HEK293 (cell line): ENCODE measurements around the gene HOXA11.

Experiments used
- CTCF ChIA-PET: fragments of 350-600 bp; formaldehyde crosslinking; extraction: SDS; loops from one replicate; lab custom pipeline; 2021; ENCODE audit warnings: antibody characterized with exemption; lab: Yijun Ruan, JAX
- POLR2A ChIA-PET: fragments of 300-600 bp; formaldehyde crosslinking; extraction: SDS; loops from one replicate; lab custom pipeline; 2020; ENCODE audit warnings: antibody characterized with exemption, inconsistent platforms; lab: Yijun Ruan, JAX
- H3K27ac ChIP-seq: fragments of 200-500 bp; sonication (Bioruptor generic); 2 replicates; pipeline ENCODE4 v1.5.1; 2014; ENCODE audit warnings: low read depth, low read length, control low read depth, inconsistent platforms; ENCODE audit errors: extremely low read depth
- H3K36me3 ChIP-seq, 2 experiments: fragments of 200-500 bp in 1 of 2; sonication (Bioruptor generic) in 1 of 2; 1 replicate in 1 of 2; 2 replicates in 1 of 2; pipeline ENCODE4 v1.5.1; 2014 to 2017; ENCODE audit warnings: inconsistent platforms in 2 of 2, low read length in 2 of 2; ENCODE audit not compliant: control insufficient read depth in 2 of 2, insufficient read depth in 1 of 2
- H3K4me1 ChIP-seq: fragments of 200-500 bp; sonication (Bioruptor generic); 2 replicates; pipeline ENCODE4 v1.5.1; 2014; ENCODE audit warnings: mild to moderate bottlenecking, low read length, inconsistent platforms; ENCODE audit not compliant: control insufficient read depth, insufficient read depth
- H3K4me3 ChIP-seq: 2 replicates; pipeline ENCODE4 v1.5.1; 2011; ENCODE audit warnings: low read depth, mild to moderate bottlenecking, control low read depth, low read length, moderate library complexity
- H3K9me3 ChIP-seq: fragments of 200-500 bp; sonication (Bioruptor generic); 2 replicates; pipeline ENCODE4 v1.5.1; 2014; ENCODE audit warnings: low read depth, low read length, inconsistent platforms; ENCODE audit not compliant: control insufficient read depth, insufficient read depth
- GLIS2 ChIP-seq: fragments of 450-650 bp; formaldehyde crosslinking; IDR thresholded peaks from 2 replicates; pipeline ENCODE4 v1.5.1; 2016; ENCODE audit warnings: missing biosample characterization, missing genetic modification characterization
- HOXC10 ChIP-seq: sonication (generic); formaldehyde crosslinking; IDR thresholded peaks from 2 replicates; pipeline ENCODE4 v1.8.1; 2023; ENCODE audit warnings: mild to moderate bottlenecking, missing genetic modification reagents
- KLF10 ChIP-seq: fragments of 450-650 bp; IDR thresholded peaks from 2 replicates; pipeline ENCODE4 v1.5.1; 2018; ENCODE audit warnings: missing biosample characterization, mild to moderate bottlenecking, missing genetic modification characterization
- OVOL3 ChIP-seq: fragments of 450-650 bp; formaldehyde crosslinking; IDR thresholded peaks from 2 replicates; pipeline ENCODE4 v1.5.1; 2016; ENCODE audit warnings: missing biosample characterization, missing genetic modification characterization
- PRDM1 ChIP-seq: fragments of 450-650 bp; formaldehyde crosslinking; IDR thresholded peaks from 2 replicates; pipeline ENCODE4; 2016; ENCODE audit warnings: missing biosample characterization, missing genetic modification characterization
- PRDM6 ChIP-seq: fragments of 450-650 bp; formaldehyde crosslinking; IDR thresholded peaks from 2 replicates; pipeline ENCODE4 v1.5.1; 2017; ENCODE audit warnings: missing biosample characterization, missing genetic modification characterization
- REST ChIP-seq: fragments of 450-650 bp; formaldehyde crosslinking; IDR thresholded peaks from 2 replicates; pipeline ENCODE4 v1.5.1; 2016; ENCODE audit warnings: missing biosample characterization, missing genetic modification characterization
- SP7 ChIP-seq: fragments of 450-650 bp; formaldehyde crosslinking; IDR thresholded peaks from 2 replicates; pipeline ENCODE4 v1.5.1; 2016; ENCODE audit warnings: missing biosample characterization, missing genetic modification characterization
- TCF7L2 ChIP-seq: IDR thresholded peaks from 2 replicates; pipeline ENCODE4 v1.6.1; 2011; ENCODE audit warnings: low read depth, mild to moderate bottlenecking, inconsistent platforms, low read length, moderate library complexity, borderline replicate concordance
- YY1 ChIP-seq: fragments of 450-650 bp; formaldehyde crosslinking; IDR thresholded peaks from 2 replicates; pipeline ENCODE4 v1.5.1; 2018; ENCODE audit warnings: missing biosample characterization, missing genetic modification characterization
- ZBTB17 ChIP-seq: fragments of 450-650 bp; formaldehyde crosslinking; IDR thresholded peaks from 2 replicates; pipeline ENCODE4 v1.5.1; 2016; ENCODE audit warnings: missing biosample characterization, missing genetic modification characterization
- ZBTB8A ChIP-seq: fragments of 450-650 bp; formaldehyde crosslinking; IDR thresholded peaks from 2 replicates; pipeline ENCODE4 v1.5.1; 2016; ENCODE audit warnings: missing biosample characterization, missing genetic modification characterization
- ZEB2 ChIP-seq: fragments of 450-650 bp; formaldehyde crosslinking; IDR thresholded peaks from 2 replicates; pipeline ENCODE4 v1.5.1; 2016; ENCODE audit warnings: missing biosample characterization, missing genetic modification characterization
- ZNF138 ChIP-seq: fragments of 450-650 bp; formaldehyde crosslinking; IDR thresholded peaks from 2 replicates; pipeline ENCODE4 v1.5.1; 2016; ENCODE audit warnings: missing biosample characterization, missing genetic modification characterization, borderline replicate concordance
- ZNF157 ChIP-seq: fragments of 450-650 bp; formaldehyde crosslinking; IDR thresholded peaks from 2 replicates; pipeline ENCODE4 v1.5.1; 2016; ENCODE audit warnings: missing biosample characterization, missing genetic modification characterization
- ZNF324 ChIP-seq: fragments of 450-650 bp; formaldehyde crosslinking; IDR thresholded peaks from 2 replicates; pipeline ENCODE4 v1.5.1; 2016; ENCODE audit warnings: missing biosample characterization, missing genetic modification characterization
- ZNF362 ChIP-seq: fragments of 450-650 bp; formaldehyde crosslinking; IDR thresholded peaks from 2 replicates; pipeline ENCODE4 v1.5.1; 2016; ENCODE audit warnings: missing biosample characterization, missing genetic modification characterization
- ZNF366 ChIP-seq: fragments of 450-650 bp; formaldehyde crosslinking; conservative IDR thresholded peaks from 2 replicates; pipeline ENCODE4 v1.5.1; 2016; ENCODE audit warnings: missing biosample characterization, missing genetic modification characterization
- ZNF48 ChIP-seq: fragments of 450-650 bp; formaldehyde crosslinking; IDR thresholded peaks from 2 replicates; pipeline ENCODE4 v1.5.1; 2016; ENCODE audit warnings: missing biosample characterization, missing genetic modification characterization
- ZNF596 ChIP-seq: fragments of 450-650 bp; IDR thresholded peaks from 2 replicates; pipeline ENCODE4 v1.5.0; 2018; ENCODE audit warnings: missing biosample characterization, mild to moderate bottlenecking, missing genetic modification characterization, moderate library complexity
- ZNF776 ChIP-seq: fragments of 450-650 bp; formaldehyde crosslinking; IDR thresholded peaks from 2 replicates; pipeline ENCODE4 v1.5.0; 2017; ENCODE audit warnings: missing biosample characterization, missing genetic modification characterization, borderline replicate concordance
- ZNF843 ChIP-seq: fragments of 450-650 bp; formaldehyde crosslinking; IDR thresholded peaks from 2 replicates; pipeline ENCODE4 v1.5.1; 2016; ENCODE audit warnings: missing biosample characterization, missing genetic modification characterization
- ZXDB ChIP-seq: fragments of 450-650 bp; formaldehyde crosslinking; IDR thresholded peaks from 2 replicates; pipeline ENCODE4 v1.5.1; 2016; ENCODE audit warnings: missing biosample characterization, missing genetic modification characterization

The HOXA11 gene

GRCh38 chr7:27171325-27171636 is 13.8 kb downstream of the HOXA11 start:
- Histone ChIP-seq H3K27ac (peak overlapping the region; percentile 100), H3K4me3 (peak overlapping the region; percentile 76), H3K36me3 (peaks cover 8 to 24% of the 10 kb centered on the region in 2 experiments), H3K9me3 (no peaks in the 10 kb centered on the region), H3K4me1 (peaks cover 17% of the 10 kb centered on the region)
- ChIA-PET CTCF (interaction anchor here (0.6 to 1.6 kb wide), 4 partner anchors 8 to 488 kb away, joined by 3 to 15 read pairs (median 4); no protein-coding TSS in a partner anchor), POLR2A (interaction anchor here (0.6 to 11.2 kb wide), 8 partner anchors 8 to 1315 kb away, joined by 3 to 237 read pairs (median 10); partner anchors contain the start of genes HOXA11 and HOXA7)
- no peak for TF ChIP-seq ZNF324 (tag by site-specific recombination)
- 0 out of 2 replicates have a peak, but pooled peaks have one; percentile 10 for TF ChIP-seq ZXDB
- TF ChIP-seq SP7 (tag by site-specific recombination) = no peak
- 0 out of 2 replicates have a peak, but pooled peaks have one; percentile 15 for TF ChIP-seq GLIS2 (tag by site-specific recombination)
- peak; percentile 40; the same call in 1 of the 2 replicates for TF ChIP-seq ZNF366 (tag by site-specific recombination)
- TF ChIP-seq ZNF138 (tag by site-specific recombination) = no peak

GRCh38 chr7:27170426-27171324 is 14.4 kb downstream of the HOXA11 start:
- H3K4me1 ChIP-seq = peaks cover 14% of the 10 kb centered on the region
- POLR2A ChIA-PET = interaction anchor here (1.0 to 11.2 kb wide), 17 partner anchors 8 to 1315 kb away, joined by 3 to 237 read pairs (median 6); partner anchors contain the start of genes HOXA11, HOXA13 and HOXA7
- no peaks in the 10 kb centered on the region for H3K9me3 ChIP-seq
- peak overlapping the region; percentile 76 for H3K4me3 ChIP-seq
- H3K27ac ChIP-seq = peak overlapping the region; percentile 100
- TF ChIP-seq TCF7L2 (no peak; the same call in 1 of the 2 replicates), ZNF776 (tag by site-specific recombination) (no peak), ZNF362 (tag by site-specific recombination) (peak; percentile 28; the same call in 1 of the 2 replicates), PRDM6 (tag by site-specific recombination) (peak; percentile 94), ZNF157 (no peak), ZBTB17 (no peak), PRDM1 (tag by site-specific recombination) (peak; percentile 54), HOXC10 (no peak), ZNF596 (no peak), KLF10 (tag by site-specific recombination) (peak; percentile 29; the same call in 1 of the 2 replicates)
- peaks cover 8 to 24% of the 10 kb centered on the region in 2 experiments for H3K36me3 ChIP-seq
- CTCF ChIA-PET = interaction anchor here (0.8 to 1.9 kb wide), 7 partner anchors 9 to 317 kb away, joined by 3 to 15 read pairs (median 4); no protein-coding TSS in a partner anchor

GRCh38 chr7:27169658-27170425 is 15.2 kb downstream of the HOXA11 start:
- peak overlapping the region; percentile 76 for H3K4me3 ChIP-seq
- peaks cover 8 to 28% of the 10 kb centered on the region in 2 experiments for H3K36me3 ChIP-seq
- peak overlapping the region; percentile 100 for H3K27ac ChIP-seq
- no peaks in the 10 kb centered on the region for H3K9me3 ChIP-seq
- peaks cover 8% of the 10 kb centered on the region; the same call in 1 of the 2 replicates for H3K4me1 ChIP-seq
- CTCF ChIA-PET = interaction anchor here (0.8 to 1.9 kb wide), 5 partner anchors 9 to 20 kb away, joined by 3 to 15 read pairs (median 4); no protein-coding TSS in a partner anchor
- POLR2A ChIA-PET = interaction anchor here (1.0 to 11.2 kb wide), 16 partner anchors 7 to 1314 kb away, joined by 3 to 237 read pairs (median 8); partner anchors contain the start of genes HOXA11, HOXA13 and HOXA7
- TF ChIP-seq ZEB2 (tag by site-specific recombination) (no peak; the same call in 1 of the 2 replicates), REST (tag by site-specific recombination) (no peak), ZNF48 (tag by site-specific recombination) (no peak), YY1 (no peak), TCF7L2 (peak; percentile 64), ZBTB8A (peak; percentile 46), OVOL3 (tag by site-specific recombination) (no peak), ZNF843 (tag by site-specific recombination) (peak; percentile 20; the same call in 1 of the 2 replicates)
